Kidney (tissue), 14 donors: ENCODE measurements around the gene ORAI1. TPM values are rescaled to one million over a fixed set of nuclear protein-coding genes. Genes with fewer than 3 reads are reported as not detected.

Experiments used
- DNase-seq, 5 donors: peaks; one replicate each; pipeline ENCODE4 v3.0.0-alpha.2; 2013 to 2020
- FAIRE-seq: peaks from 2 replicates; lab custom pipeline; 2012; peaks lifted over from hg19 to GRCh38; lab: Jason Lieb, UNC
- H3K27ac ChIP-seq, 2 donors: one replicate each; pipeline ENCODE4 v1.7.0; 2013; ENCODE audit warnings: low read depth in 2 of 2, low read length in 2 of 2, inconsistent platforms in 1 of 2
- H3K27me3 ChIP-seq: one replicate; pipeline ENCODE4 v1.7.1; 2013; ENCODE audit warnings: low read length, inconsistent platforms; ENCODE audit not compliant: control insufficient read depth, insufficient read depth
- H3K36me3 ChIP-seq, 3 donors: one replicate each; pipeline versions ENCODE4 v1.7.0 to v1.7.1; 2013; ENCODE audit warnings: low read length in 3 of 3, control low read depth in 1 of 3, inconsistent platforms in 1 of 3; ENCODE audit not compliant: insufficient read depth in 3 of 3, control insufficient read depth in 2 of 3
- H3K4me1 ChIP-seq, 3 donors: one replicate each; pipeline versions ENCODE4 v1.7.0 to v1.7.1; 2013; ENCODE audit warnings: low read length in 3 of 3, inconsistent platforms in 1 of 3, low read depth in 1 of 3; ENCODE audit not compliant: control insufficient read depth in 2 of 3, insufficient read depth in 2 of 3
- H3K4me3 ChIP-seq, 3 donors: one replicate each; pipeline versions ENCODE4 v1.7.0 to v1.8.1; 2013; ENCODE audit warnings: low read length in 3 of 3, control low read depth in 1 of 3, inconsistent platforms in 1 of 3
- H3K9ac ChIP-seq, 3 donors: one replicate each; pipeline versions ENCODE4 v1.7.0 to v1.7.1; 2013; ENCODE audit warnings: low read length in 3 of 3, control low read depth in 1 of 3, inconsistent platforms in 1 of 3
- H3K9me3 ChIP-seq, 3 donors: one replicate each; pipeline versions ENCODE4 v1.7.0 to v1.7.1; 2013; ENCODE audit warnings: low read length in 3 of 3, control low read depth in 1 of 3, inconsistent platforms in 1 of 3; ENCODE audit not compliant: control insufficient read depth in 2 of 3, insufficient read depth in 1 of 3
- intact Hi-C: fragments of 100-400 bp; cut with DNase I; formaldehyde crosslinking; loops from one replicate; pipeline ENCODE4 v1.11.1; 2022
- polyA plus RNA-seq: library from polyadenylated mRNA; stranded (reverse); fragments of 350-450 nt; fragmentation: Illumina TruSeq; extraction: RNeasy Lipid Tissue Mini Kit (QIAGEN cat#74804); gene quantifications from one replicate; pipeline ENCODE4 v1.2.3, GENCODE V29; 2014; ENCODE audit warnings: low read depth, low replicate concordance; ENCODE audit not compliant: insufficient read depth
- total RNA-seq: library from RNA; stranded (reverse); fragmentation: NEBNext Ultra II Directional; extraction: Animal tissue kit (Norgen Biotek cat#: 25700); gene quantifications from one replicate; pipeline ENCODE4 v1.2.1, GENCODE V29; 2021
- TF ChIP-seq, protein P1 (sequence below): IDR thresholded peaks from 3 replicates; pipeline ENCODE4 v1.5.1; 2012; ENCODE audit warnings: mild to moderate bottlenecking, moderate library complexity, borderline replicate concordance; ENCODE audit not compliant: insufficient read depth; ENCODE audit errors: extremely low read depth
- donor health status: control.
- donor health status: control.
- donor health status: control.
- donor health status: control.
- donor health status: control.
- donor health status: DM: yes; HTN: yes; CAD: no.
- donor health status: Normal renal cell carcinoma (clear cell type).

The ORAI1 gene
- total and polyA plus RNA-seq, 2 donors from 2014 or later = 16.5 to 18.2 TPM

DNA sequence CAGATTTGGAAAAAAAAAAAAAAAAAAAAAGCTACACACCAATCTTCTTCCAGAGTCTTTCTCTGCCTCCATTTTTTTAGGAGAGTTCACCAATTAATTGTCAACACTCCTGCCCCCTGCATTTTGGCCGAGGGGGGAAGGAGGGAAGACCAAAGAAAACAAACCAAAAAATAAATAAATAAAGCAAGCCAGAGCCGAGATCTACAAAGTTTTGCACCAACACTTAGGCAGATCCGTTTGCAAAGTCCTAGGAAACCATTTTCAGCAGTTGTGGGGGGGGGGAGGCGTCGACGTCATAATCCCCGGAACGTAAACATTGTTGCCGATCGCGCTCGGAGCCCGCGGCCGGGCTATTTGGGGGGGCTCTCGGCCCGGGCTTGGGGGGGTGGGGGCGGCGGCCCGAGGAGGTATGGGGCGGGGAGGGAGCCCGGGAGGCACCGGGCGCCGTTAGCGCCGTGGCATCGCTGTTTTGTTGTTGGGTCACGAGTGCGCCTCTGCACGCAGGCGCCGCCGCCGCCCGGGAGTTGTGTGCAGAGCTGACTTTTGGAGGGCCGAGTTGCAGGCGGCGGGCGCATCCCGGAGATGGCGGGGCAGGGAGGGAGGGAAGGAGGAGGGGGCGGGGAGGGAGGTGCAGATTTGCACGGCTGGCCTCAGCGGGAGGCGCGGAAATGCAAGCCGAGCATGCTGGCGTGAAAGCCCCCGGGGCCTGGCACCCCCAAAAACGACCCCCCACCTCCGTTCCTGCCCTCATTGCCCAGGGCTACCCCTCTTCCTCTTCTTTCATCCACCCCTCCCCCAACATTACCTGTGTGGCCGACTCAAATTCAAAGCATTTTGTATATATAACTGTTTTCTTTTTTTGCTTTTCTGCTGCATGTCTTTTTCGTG, 46.1 kb upstream of the ORAI1 start:
- peak overlapping the region in 1 of 2 donors; percentile 41 for H3K27ac ChIP-seq
- FAIRE-seq = no peak
- intact Hi-C loops = no loop called here

DNA sequence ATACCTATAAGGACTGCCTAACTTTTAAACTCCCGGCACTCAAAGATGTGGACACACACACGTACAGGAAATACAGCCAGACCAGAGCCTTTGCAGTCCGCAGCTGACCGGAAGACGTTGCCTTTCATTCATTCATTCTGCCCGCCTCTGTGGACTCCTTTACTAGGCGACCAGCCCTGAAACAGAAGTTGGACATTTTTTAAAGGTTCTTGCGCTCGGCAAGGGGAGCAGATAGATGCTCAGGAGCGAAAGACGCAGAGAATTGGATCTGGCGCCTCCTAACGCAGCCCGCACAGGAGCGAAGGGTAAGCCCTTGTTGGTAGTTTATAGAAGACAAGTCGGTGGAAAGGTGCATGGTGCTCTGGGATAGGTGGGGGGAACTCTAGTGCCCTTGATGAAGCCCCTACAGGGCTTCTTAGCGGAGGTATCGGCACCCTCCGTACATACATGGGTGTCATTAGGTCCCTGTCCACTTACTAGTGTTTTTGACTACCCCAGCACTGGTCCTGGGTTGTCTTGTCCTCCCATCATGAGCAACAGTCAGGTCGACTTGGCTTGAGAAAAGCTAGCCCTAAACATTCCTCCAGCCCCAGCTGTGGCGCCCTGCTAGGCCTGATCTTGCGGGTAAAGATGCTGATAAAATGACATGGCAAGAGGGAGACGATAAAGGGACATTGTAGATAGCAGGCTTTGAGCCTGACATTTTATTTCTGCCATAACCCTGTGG, 45.2 kb upstream of the ORAI1 start, which contains the start of gene KDM2B:
Gene KDM2B (minus strand): TSS at position 65 of the 727 bp plus-strand sequence. CDS start 112 bp downstream, outside the sequence.
- peaks cover 0 to 24% (median 9%) of the 10 kb centered on the region in 3 donors for H3K4me1 ChIP-seq
- no peaks in the 10 kb centered on the region for H3K27me3 ChIP-seq
- H3K4me3 ChIP-seq = peak within 1 kb of the TSS; percentile 60 to 70 (median 67)
- H3K9me3 ChIP-seq = no peaks in the 10 kb centered on the region
- no peaks in the 10 kb centered on the region for H3K36me3 ChIP-seq
- peak within 1 kb of the TSS in 1 of 2 donors; percentile 41 for H3K27ac ChIP-seq
- DNase-seq = peak in 4 of 5 donors; percentile 67 to 87 (median 74)
- H3K9ac ChIP-seq = peak within 1 kb of the TSS; percentile 55 to 67 (median 66)
- intact Hi-C loops = no loop called here
- FAIRE-seq = no peak
- TF ChIP-seq, protein P1, sequence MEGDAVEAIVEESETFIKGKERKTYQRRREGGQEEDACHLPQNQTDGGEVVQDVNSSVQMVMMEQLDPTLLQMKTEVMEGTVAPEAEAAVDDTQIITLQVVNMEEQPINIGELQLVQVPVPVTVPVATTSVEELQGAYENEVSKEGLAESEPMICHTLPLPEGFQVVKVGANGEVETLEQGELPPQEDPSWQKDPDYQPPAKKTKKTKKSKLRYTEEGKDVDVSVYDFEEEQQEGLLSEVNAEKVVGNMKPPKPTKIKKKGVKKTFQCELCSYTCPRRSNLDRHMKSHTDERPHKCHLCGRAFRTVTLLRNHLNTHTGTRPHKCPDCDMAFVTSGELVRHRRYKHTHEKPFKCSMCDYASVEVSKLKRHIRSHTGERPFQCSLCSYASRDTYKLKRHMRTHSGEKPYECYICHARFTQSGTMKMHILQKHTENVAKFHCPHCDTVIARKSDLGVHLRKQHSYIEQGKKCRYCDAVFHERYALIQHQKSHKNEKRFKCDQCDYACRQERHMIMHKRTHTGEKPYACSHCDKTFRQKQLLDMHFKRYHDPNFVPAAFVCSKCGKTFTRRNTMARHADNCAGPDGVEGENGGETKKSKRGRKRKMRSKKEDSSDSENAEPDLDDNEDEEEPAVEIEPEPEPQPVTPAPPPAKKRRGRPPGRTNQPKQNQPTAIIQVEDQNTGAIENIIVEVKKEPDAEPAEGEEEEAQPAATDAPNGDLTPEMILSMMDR = no peak

More for the DNA sequence above, 46.1 kb upstream of the ORAI1 start:
- Histone ChIP-seq H3K27me3 (no peaks in the 10 kb centered on the region), H3K9me3 (no peaks in the 10 kb centered on the region), H3K4me1 (peaks cover 0 to 24% (median 9%) of the 10 kb centered on the region in 3 donors), H3K4me3 (peak overlapping the region; percentile 60 to 70 (median 67)), H3K9ac (peak overlapping the region; percentile 55 to 67 (median 58)), H3K36me3 (no peaks in the 10 kb centered on the region)
- peak; percentile 81 to 92 (median 88) for DNase-seq
- TF ChIP-seq, protein P1 = no peak

DNA sequence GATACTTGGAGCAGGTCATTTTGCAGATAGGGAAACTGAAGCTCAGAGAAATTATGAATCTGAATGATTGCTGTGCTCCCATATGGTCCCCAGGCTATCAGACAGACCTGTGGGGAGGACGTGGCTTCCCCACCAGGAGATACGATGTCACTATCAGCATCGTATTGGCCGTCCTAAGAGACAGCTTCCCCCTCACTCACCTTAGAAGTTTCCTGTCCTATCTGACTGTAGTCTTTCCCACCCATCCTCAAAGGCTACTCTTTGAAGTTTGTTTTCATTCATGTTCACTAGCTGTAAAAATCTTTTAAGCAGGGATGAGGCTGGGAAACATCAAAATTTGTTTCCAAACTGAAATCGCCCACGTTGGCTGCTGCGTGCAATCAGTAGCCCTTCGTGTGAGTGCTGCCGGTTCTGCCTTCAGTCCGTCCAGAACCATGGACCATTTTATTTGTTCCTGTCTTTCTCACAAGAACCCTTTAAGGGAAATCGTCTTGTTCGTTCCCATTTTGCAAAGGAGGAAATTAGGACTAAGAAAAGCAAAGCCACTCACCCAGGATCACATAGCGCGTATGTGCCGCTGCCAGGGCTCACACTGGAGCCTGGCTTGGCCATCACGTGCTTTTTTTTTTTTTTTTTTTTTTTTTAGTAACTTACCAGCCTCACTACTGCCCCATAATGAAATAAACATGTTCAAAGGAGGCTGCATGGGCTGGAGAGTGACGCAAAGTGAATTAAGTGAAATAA, 44.5 kb upstream of the ORAI1 start:
- peaks cover 0 to 24% (median 9%) of the 10 kb centered on the region in 3 donors for H3K4me1 ChIP-seq
- H3K4me3 ChIP-seq = peak overlapping the region in 2 of 3 donors; percentile 42 to 60
- H3K27me3 ChIP-seq = no peaks in the 10 kb centered on the region
- no peaks in the 10 kb centered on the region for H3K9me3 ChIP-seq
- H3K9ac ChIP-seq = peak overlapping the region in 2 of 3 donors; percentile 3 to 66
- no peaks in the 10 kb centered on the region for H3K36me3 ChIP-seq
- no peak for FAIRE-seq
- peak in 3 of 5 donors; percentile 29 to 57 (median 53) for DNase-seq
- intact Hi-C loops = no loop called here
- TF ChIP-seq, protein P1 = no peak
- H3K27ac ChIP-seq = no peak overlapping the region
